ENCODE data around the gene SPI1.

DNA sequence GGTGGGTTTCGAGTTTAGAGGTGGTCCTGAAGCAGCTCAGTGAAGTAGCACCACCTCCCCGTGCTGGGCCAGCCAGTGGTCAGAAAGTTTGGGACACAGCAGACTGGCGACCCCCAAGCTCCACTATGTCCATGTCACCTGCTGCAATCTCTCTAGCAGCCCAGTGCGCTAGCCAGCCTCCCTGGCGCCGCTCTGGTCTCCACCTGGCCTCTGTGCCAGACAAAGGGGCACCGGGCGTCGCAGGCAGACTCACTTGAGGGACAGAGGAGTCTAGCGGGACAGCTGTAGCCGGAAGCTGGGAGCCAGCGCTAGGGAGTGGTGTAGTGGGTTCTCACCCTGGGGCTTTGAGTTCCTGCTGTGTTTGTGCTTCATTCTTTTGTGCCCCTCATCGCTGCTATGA is 51.3 kb downstream of the SPI1 start:
- TF ChIP-seq, protein P1, sequence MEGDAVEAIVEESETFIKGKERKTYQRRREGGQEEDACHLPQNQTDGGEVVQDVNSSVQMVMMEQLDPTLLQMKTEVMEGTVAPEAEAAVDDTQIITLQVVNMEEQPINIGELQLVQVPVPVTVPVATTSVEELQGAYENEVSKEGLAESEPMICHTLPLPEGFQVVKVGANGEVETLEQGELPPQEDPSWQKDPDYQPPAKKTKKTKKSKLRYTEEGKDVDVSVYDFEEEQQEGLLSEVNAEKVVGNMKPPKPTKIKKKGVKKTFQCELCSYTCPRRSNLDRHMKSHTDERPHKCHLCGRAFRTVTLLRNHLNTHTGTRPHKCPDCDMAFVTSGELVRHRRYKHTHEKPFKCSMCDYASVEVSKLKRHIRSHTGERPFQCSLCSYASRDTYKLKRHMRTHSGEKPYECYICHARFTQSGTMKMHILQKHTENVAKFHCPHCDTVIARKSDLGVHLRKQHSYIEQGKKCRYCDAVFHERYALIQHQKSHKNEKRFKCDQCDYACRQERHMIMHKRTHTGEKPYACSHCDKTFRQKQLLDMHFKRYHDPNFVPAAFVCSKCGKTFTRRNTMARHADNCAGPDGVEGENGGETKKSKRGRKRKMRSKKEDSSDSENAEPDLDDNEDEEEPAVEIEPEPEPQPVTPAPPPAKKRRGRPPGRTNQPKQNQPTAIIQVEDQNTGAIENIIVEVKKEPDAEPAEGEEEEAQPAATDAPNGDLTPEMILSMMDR (IDR thresholded peaks at IDR 0.05), result no peak
- no peak for TF ChIP-seq POLR2AphosphoS5 (IDR thresholded peaks at IDR 0.05; ENCODE audit: insufficient read depth in 1 of 2, low read depth in 1 of 2)
- no peak for TF ChIP-seq POLR2A (IDR thresholded peaks at IDR 0.05)

All from vagina (tissue), 2 donors.